ENCODE data around the gene RTKN.

Gene RTKN

DNA sequence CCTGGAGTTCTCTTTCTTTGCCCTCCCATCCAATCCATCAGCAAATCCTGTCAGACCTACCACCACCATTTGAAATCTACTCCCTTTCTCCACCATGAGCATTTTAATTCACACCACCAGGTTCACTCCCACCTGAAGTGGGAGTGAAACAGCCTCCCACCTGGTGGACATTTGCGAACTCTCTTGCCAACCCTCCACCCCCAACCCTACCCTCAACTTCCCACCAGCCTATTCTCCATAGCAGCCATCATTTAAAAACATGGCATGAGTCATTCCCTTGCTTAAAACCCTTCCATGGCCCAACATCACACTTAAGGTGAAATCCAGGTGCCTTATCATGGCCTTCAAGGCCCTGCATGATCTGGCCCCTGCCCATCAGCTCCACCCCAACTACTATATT lies 3.5 kb downstream of the RTKN start:
- DNase-seq = no peak

DNA sequence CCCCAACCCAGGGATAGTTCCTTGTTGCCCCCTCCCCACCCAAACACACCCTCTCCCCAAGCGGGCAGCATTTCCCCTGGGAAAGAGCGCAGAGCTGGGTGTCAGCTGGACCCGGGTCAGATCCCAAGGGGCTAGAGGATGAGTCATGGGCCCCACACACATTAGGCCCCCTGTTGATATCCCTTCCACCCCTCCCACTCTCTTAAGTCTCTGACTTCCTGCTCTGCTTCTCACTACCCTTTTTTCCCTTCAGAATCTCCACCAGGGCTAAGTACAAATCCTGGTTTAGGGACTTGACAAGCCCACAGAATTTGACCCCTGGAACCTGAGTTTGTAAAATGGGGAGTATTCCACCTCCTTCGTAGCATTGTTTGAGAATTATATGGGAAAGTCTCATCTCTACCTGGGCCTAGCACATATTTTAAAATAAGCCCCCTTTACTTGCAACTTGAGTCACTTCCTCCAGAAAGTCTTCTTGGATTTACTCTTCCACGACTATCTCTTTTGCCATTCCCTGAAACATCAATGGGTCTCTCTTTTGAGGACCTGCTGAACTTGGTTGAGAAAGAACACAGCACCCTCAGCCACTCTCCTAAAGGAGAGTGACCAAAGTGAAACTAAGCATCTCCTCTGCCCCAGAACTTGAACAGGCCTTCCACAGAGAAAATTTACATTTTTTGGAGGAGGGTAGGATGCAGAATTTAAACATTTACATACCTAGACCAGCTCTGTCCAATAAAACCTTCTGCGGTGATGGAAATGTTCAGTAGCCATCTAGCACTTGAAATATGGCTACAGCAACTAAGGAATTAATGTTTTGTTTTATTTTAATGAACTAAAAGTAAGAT lies 4.7 kb downstream of the RTKN start:
- DNase-seq = no peak

DNA sequence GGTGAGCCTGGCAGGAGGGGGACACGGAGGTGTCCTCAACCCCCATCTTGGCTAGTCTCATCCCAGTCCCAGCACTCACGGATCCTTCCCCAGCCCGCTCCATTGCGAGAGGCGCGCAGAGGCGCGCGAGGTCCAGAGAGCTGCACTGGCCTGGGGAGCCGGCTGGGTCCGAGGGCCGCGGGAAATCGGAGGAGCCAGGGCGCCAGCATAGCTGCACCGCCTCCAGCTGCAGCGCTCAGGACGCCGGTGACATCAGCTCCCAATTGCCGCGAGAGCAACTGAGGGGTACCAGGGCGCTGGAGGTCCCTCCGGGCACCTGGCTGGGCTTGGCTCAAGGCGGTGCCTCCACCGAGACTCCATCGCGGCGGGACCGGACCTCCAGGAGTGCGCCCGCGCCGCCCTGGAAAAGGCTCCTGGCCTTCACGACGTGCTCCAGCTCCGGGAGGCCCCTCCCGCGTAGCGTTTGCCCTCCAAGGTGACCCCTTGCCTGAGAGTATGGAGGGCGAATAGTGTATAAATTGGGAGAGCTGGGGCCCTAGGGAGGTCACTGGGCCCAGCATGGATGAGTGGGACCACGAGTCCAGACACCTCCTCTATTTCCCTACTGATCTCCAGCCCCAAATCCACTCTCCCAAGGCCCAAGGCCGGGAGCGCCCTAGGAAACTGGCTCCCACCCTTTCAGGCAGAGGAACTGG lies 5.5 kb downstream of the RTKN start:
- DNase-seq = no peak

DNA sequence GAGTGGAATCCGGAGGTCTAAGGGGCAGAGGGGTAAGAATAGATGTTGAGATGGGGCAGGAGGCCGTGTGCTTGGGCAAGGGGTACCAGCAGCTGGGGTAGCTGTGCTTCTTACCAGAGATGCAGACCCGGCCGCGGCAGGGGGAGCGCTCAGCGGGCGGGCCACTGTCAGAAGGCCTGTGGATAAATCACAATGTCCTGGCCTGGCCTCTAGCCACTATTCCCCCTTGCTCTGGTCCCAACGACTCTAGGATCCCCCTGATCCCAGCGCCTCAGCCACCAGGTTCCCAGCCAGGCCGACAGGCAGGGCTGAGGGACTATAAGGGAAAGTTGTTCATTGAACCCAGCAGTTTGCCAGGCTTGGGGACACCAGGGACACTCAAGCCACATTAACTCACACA lies 11.2 kb downstream of the RTKN start:
- DNase-seq = no peak

DNA sequence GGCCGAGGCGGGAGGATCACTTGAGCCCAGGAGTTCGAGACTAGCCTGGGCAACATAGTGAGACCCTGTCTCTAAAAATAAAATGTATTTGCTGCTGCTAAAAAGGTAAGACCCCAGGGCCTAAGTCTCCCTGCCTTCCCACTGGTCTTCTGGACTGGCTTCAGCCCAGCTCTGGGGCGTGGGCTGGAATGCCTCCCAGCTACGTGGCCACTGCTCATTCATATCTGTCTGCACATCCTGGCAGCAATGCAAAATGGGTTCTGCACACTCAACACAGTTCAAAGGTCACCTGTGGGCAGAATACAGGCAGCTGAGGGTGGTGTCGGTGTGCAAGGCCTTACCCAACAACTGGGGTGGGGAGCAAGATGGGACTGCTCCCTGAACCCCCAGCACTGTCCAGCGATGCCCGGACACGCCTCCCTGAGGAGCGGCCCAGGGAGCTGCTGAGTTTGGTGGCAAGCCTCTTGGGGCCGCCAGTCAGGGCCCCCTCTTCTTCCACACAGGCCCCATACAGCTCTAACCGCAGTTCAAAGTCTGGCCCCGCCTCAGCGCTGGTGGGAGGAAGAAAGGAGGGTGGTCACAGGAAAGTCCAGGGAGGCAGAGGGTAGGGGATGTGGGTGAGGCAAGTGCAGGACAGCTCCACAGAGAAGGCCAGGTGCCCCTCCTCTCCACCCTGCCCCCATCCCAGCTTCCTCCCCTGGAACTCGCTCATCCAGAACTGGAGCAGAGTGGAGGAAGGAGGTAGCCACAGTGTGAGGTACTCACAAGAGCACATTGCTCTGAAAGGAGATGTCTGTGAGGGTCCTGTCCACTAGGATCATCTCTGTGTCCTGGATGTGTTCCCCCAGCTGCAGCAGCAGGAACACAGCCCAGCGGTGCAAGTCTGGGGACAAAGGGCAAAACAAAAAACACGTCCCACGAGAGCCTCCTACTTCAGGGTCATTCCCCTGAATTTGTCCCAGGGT lies 12.0 kb downstream of the RTKN start:
- no peak for DNase-seq

DNA sequence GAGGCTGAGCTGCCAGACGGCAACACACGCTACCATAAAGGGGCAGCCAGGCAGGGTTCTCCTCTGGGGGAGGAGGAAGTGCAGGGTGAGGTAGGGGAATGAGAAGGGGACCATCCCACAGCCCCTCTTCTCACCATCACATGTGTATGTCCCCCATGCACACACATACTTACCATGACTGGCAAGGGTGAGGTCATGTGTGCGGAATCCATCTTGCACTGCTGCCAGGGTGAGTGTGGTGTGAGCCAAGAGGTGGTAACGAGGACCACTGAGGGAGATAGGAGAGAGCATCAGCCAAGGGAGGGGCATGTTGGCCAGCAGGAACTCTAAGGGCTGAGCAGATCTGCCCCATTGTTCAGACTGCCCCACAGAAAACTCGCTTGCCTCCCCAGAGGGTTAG lies 13.1 kb downstream of the RTKN start:
- DNase-seq = no peak

DNA sequence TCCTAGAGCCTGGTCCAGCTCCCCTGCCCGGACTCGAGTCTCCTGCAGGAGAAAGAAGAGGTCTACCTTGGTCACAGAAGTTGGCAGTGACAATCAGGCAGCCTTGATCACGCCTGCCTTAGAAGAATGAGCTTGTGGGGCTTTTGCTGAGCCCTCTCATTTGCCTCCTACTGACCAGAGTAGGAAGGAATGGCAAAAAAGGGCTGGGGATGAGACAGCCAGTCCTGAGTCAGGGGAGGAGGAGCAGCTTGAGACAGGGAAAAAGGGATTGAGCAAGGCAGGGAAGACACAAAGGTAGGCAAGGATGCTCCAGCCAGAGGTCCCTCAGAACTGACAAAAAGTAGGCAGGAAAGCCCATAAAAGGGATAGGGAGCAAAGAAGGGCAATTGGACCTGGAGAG lies 14.2 kb downstream of the RTKN start:
- DNase-seq = no peak

DNA sequence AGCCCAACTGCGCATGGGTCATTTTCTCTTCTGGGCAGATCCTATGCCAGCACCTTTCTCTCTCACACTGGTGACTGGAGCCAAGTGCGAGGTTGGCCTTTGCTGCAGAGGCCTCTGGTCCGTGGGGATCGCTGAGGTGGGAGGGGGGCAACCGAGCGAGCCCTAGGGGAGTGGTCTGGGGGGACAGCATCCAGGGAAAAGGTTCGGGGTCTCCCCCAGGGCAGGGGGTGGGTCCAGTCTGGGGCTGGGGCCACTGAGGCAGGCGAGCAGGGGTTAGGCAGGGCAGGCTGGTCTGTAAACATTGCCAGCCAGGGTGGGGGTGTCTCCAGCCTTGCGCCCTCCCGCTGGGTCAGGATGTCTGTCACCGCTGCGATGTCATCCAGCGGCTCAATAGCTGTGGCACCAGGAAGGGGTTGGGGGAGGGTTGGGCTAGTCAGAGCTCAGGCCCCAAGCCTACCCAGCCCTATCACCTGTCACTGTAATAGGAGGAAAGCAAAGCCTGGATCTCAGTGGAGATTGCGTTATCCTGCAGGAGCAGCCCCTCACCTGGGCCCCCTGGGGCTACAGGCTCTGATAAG lies 15.5 kb downstream of the RTKN start:
- no peak for DNase-seq

DNA sequence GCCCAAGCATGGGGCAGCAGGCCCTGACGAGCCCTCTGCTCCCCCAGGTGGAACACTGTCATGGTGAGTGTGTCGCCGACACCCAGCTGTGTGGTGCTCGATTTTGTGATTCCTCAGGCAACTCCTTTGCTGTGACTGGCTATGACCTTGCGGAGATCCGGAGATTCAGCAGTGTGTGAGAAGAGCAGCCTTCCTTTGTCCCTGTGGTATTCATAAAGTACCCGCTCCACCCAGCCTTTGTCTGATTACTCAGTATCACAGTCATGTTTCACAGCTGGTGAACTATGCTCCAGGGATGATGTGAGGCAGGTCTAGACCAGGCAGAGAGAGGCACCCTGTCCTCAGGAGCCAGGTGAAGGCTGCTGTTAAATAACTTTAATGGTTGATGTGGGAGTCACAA lies 16.2 kb downstream of the RTKN start:
- DNase-seq = no peak

DNA sequence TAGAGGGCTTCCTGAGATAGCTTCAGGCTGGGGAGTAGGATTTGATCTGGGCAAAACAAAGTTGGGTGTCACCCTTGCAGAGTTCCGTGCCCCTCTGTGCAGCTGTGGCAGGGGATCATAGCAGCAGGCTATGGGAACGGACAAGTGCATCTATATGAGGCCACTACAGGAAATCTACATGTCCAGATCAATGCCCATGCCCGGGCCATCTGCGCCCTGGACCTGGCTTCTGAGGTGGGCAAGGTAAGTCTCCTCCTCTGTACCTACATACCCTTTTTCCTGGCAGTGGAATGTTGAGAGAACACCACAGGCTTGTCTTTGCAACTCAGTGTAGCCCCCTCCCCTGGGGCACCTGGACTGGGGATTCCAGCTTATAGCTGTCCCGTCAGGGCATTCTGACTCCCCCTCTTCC lies 16.7 kb downstream of the RTKN start:
- no peak for DNase-seq

DNA sequence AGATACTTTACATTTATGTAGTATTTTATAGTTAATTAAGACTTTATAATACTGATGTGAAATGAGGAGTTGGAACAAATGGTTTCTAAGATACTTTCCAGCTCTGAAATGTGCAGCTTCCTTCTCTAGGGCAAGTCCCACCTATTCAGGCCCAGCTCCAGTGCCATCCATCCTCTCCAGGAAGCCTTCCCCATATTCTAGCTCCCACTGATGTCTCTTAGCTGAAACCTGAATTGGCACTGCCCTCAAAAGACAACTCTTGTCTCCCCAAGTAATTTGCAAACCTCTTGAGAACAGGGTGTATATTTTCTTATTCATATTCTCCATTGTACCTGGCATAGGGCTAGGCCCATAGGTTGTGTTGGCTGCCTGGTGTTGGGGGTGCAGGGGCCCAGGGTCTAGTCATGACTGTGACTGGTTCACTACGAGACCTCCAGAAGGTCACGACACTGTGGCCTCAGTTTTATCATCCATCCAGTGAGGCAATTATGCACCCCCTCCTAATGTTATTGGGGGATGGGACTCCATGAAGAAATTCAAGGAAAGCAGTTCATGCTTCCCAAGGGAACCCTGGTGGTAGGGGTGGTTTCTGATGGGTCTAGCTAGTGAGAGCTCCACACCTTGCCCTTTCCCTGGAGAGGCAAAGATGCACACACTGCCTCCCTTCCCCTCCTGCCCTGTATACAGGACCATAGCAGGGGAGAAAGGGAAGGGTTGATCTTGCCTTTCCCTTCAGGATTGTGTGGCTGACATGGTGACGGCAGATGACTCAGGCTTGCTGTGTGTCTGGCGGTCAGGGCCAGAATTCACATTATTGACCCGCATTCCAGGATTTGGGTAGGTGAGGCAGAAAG lies 17.4 kb downstream of the RTKN start:
- DNase-seq = no peak

DNA sequence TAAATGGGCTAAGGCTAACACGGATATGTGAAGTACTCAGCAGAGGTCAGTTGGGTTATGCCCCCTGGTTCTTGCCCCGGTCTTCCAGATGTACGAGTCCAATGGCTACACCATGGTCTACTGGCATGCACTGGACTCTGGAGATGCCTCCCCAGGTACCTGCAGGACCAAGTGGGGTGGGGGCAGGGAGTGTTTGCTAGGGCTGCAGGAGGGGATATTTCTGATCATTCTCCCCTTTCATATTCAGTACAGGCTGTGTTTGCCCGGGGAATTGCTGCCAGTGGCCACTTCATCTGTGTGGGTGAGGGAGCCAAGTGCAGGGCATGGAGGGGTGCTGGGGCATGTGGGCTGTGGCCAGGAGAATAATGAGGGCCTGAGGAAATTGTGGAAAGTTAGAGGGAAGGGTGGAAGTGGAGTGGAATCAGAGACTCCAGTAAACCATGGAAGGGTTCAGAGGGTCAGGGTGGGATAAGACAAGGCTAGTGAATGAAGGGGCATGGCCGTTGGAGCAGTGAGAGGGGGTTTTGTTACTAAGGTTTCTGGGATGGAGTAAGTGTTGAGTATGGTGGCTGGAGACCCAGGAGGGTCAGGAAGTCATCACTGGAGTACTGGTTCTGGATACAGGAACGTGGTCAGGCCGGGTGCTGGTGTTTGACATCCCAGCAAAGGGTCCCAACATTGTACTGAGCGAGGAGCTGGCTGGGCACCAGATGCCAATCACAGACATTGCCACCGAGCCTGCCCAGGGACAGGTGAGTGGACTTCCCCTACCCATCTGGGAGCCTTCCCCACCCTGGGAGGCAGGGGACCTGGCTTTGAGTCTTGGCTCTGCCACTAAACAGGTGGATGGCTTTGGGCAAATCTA lies 18.3 kb downstream of the RTKN start:
- no peak for DNase-seq

DNA sequence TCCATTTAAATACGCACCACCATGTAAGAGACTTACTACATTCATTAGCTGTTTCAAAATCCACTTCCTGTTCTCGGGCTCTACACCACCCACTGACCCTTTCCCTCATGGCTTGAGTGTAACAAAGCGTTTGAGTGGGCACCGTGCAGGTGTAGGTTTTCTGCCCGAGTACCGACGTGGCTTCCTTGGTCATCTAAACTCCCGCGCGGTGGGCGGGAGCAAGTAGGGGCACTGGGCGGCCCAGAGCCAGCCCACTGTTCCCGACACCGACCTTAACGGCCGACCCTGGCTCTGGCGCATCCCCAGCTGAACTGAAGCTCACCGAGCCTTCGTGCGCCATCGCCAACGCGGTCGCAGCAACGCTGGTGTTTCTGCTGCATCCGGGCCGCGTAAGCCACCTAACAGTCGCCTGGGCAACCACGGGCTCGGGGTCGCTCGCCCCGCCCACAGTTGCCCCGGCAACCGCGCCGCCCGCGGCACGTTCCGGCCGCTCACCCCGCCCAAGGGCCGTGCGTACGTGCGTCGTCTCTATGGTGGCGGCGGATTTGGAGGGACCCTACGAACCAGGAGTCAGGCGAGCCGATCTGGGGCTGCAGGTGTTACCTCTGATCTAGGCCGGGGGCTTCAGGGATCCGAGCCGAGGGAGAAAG lies 20.4 kb downstream of the RTKN start, which contains the start of the genes C2orf81 and WDR54:
Gene C2orf81, minus strand, starts transcription at position 399 of the 650 bp plus-strand sequence. Its CDS starts 59 bp downstream, at position 340.
Gene WDR54, plus strand, starts transcription at position 510 of the 650 bp plus-strand sequence. CDS start 424 bp downstream, outside the sequence.
- DNase-seq = peak; percentile 85 to 92 (median 89)

DNA sequence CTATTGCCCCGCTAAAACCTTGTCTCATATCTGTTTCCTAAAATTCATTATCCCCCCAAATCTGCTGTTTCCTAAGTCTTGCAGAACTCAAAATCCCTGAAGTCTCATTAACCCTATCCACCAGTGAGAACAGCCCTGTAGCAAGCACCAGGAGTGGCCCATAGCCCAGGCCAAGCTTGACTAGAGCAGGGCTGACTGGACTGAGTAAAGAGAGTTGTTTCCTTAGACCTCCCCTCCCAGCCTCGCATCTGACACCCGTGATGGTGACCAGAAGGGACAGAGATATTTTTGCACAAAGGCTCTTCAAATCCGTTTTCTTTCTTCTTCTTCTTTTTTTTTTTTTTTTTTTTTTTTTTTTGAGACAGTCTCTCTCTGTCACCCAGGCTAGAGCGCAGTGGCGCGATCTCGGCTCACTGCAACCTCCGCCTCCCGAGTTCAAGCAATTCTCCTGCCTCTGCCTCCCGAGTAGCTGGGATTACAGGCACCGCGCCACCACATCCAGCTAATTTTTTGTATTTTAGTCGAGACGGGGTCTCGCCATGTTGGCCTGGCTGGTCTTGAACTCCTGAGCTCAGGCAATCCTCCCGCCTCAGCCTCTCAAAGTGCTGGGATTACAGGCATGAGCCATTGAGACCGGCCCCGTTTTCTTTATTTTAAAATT lies 21.2 kb downstream of the RTKN start:
- DNase-seq = peak in 4 of 6 experiments; percentile 7 to 58 (median 22)

DNA sequence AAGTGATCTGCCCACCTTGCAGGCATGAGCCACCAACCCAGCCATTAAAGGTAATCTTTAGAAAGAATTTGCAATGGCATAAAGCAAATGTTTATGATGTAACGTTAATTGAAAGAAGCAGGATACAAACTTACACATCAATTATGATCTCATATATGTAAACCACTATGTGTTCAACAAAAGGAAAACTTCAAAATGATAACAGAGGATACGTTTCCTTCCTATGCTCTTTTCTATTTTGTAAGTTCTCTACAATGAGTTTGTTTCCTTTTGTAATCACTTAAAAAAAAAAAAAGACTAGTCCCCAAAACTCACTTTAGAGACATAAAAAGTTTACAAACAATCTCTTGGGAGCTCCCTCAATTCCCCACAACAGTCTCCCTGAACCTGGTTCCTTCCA lies 21.7 kb downstream of the RTKN start:
- peak in 3 of 6 experiments; percentile 32 to 53 (median 42) for DNase-seq

DNA sequence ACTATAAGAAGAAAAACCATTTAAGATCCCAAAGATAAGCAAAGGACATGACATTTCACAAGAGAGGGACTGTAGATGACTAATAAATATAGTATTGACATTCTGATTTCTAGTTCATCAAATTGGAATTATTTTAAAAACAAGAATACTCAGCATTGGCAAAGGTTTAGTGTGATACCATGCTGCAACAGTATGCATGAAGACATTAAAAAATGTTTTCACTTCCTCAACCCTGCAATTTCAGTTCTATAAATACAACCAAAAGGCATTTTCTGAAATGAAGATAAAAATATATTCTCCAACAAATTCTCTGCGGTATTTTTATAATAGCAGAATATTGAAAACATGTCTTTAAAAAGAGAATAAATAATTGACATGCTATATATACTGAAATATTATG lies 22.4 kb downstream of the RTKN start:
- no peak for DNase-seq

DNA sequence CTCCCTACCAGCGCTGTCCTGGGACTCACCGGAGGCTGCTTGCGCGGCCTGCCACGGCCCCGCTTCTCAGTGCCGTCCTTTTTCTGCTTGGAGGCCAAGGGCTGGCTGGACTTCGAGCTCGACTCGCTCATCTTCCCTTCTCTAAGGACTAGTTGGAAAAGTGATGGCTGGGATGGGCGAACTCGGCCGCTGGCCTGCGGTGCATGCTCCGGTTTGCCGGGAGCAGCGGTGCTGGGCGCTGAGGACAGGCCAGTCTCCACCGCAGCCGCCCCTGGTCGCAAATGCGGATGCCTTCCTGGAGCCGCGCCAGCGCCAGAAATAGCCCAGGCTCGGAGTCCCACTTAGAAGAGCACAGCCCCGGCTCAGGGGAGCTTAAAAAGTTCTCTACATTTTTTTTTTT lies 23.4 kb downstream of the RTKN start:
- DNase-seq = no peak

DNA sequence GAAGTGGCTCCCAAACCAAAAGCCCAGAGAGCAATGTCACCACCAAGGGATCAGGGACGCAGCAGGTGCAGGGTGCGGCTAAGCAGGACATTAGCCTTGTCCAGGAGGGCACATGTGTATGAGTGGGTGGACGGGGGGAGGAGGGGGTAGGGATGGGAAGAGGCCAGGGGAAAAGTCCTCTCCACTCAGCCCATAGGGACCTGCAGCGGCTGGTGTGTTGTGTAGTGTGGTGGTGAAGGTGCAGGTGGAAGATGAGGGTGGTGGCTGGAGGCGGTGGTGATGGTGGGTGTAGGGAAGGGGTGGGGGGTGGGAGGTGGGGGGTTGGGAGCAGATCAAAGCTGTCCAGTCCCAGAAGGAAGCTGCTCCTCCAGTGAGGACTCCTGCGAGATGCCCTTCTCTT lies 24.0 kb downstream of the RTKN start:
- DNase-seq = no peak

DNA sequence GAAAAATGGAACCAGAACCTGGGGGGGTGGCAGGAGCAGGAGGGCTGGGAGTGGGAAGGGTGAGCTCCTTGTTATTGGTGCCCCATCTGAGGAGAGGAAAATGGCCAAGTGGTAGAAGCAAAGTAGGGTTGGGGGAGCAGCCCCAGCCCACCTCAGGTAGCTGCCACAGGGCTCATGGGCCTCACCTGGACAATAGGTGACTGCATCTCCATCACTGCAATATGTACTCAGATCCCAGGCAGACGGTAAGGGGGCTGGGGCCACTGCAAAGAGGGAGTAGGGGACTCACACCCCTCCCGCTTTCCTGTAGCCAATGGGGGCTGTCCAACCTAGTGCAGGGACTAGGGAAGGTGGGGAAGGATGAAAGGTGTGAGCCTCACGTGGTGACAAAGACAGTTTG lies 24.5 kb downstream of the RTKN start:
- DNase-seq = no peak

Measured in stimulated activated naive CD4-positive, alpha-beta T cell (primary cell).